CD4-positive, alpha-beta T cell (primary cell): ENCODE results near the gene TIPARP. TPM values are rescaled to one million over a fixed set of nuclear protein-coding genes. Genes with fewer than 3 reads are reported as not detected.
"Not testable (repeated sequence)": the region's sequence is repeated elsewhere in the genome, so short reads cannot be mapped to it uniquely, and the experiment has no call there.

ENCODE experiments used
- ATAC-seq: fragments of 200-7000 bp; cut with Tn5 transposase; one replicate; pipeline ENCODE4 v1.10.0; 2022; ENCODE audit warnings: mild to moderate bottlenecking; ENCODE audit not compliant: poor library complexity
- CTCF ChIA-PET: fragments of 350-600 bp; sonication (Branson Sonifier 250); formaldehyde crosslinking; loops from one replicate; lab custom pipeline; 2021; ENCODE audit warnings: antibody characterized with exemption, inconsistent platforms; lab: Charles Lee
- POLR2A ChIA-PET: fragments of 350-600 bp; sonication (Branson Sonifier 250); formaldehyde crosslinking; loops from one replicate; lab custom pipeline; 2021; ENCODE audit warnings: antibody characterized with exemption, inconsistent platforms; lab: Charles Lee
- DNase-seq, 14 experiments: peaks; one replicate each; pipeline ENCODE4 v3.0.0-alpha.2; 2013 to 2020; ENCODE audit warnings: mixed read lengths in 2 of 14
- H3K27ac ChIP-seq, 2 donors: one replicate each; pipeline versions ENCODE4 v1.5.1 to v1.7.0; 2013; ENCODE audit warnings: low read length in 2 of 2, low read depth in 1 of 2, mild to moderate bottlenecking in 1 of 2
- H3K27me3 ChIP-seq, 2 experiments: 1 replicate in 1 of 2; 2 replicates in 1 of 2; pipeline versions ENCODE4 v1.6.1 to v1.7.0; 2013; ENCODE audit warnings: low read length in 2 of 2, control low read depth in 1 of 2, mild to moderate bottlenecking in 1 of 2, moderate library complexity in 1 of 2; ENCODE audit not compliant: insufficient read depth in 2 of 2, control insufficient read depth in 1 of 2
- H3K36me3 ChIP-seq: one replicate; pipeline ENCODE4 v1.6.1; 2013; ENCODE audit warnings: low read length, control low read depth; ENCODE audit not compliant: insufficient read depth
- H3K4me1 ChIP-seq: one replicate; pipeline ENCODE4 v1.6.1; 2013; ENCODE audit warnings: low read length, control low read depth; ENCODE audit not compliant: insufficient read depth
- H3K4me3 ChIP-seq: one replicate; pipeline ENCODE4 v1.5.1; 2013; ENCODE audit warnings: mild to moderate bottlenecking, low read length, moderate library complexity
- H3K9me3 ChIP-seq, 2 experiments: 1 replicate in 1 of 2; 2 replicates in 1 of 2; pipeline versions ENCODE4 v1.6.1 to v1.7.0; 2013; ENCODE audit warnings: low read length in 2 of 2, mild to moderate bottlenecking in 2 of 2, control low read depth in 1 of 2, moderate library complexity in 1 of 2; ENCODE audit not compliant: control insufficient read depth in 1 of 2, insufficient read depth in 1 of 2
- H3K27ac Mint-ChIP-seq: one replicate; pipeline ENCODE4 v1.8.0; 2020; ENCODE audit warnings: mixed read lengths
- H3K27me3 Mint-ChIP-seq: one replicate; pipeline ENCODE4 v1.8.0; 2021; ENCODE audit warnings: mixed read lengths
- H3K36me3 Mint-ChIP-seq: one replicate; pipeline ENCODE4 v1.8.0; 2021; ENCODE audit warnings: low read depth, mixed read lengths
- H3K4me1 Mint-ChIP-seq: one replicate; pipeline ENCODE4 v1.8.0; 2021; ENCODE audit warnings: low read depth, mixed read lengths
- H3K4me3 Mint-ChIP-seq: one replicate; pipeline ENCODE4 v1.8.0; 2020; ENCODE audit warnings: mild to moderate bottlenecking, mixed read lengths
- H3K9me3 Mint-ChIP-seq: one replicate; pipeline ENCODE4 v1.8.0; 2020; ENCODE audit warnings: mixed read lengths
- intact Hi-C, 2 experiments: fragments of 100-400 bp; cut with DNase I in 1 of 2; cut with micrococcal nuclease in 1 of 2; formaldehyde crosslinking; loops; one replicate each; pipeline versions ENCODE4 v1.15.1 to v1.9.0; 2023 to 2025; cut with DNase I, micrococcal nuclease
- total RNA-seq, 174 experiments: library from RNA in 2 of 174; stranded (reverse) in 2 of 174; gene quantifications; one replicate each; pipeline ENCODE4 v1.2.3 and lab custom pipeline; 2021 to 2026
- TF ChIP-seq, protein P1 (sequence below): fragments of 200-600 bp; IDR thresholded peaks from one replicate; pipeline ENCODE4 v1.8.0; 2022; ENCODE audit warnings: antibody characterized with exemption, mild to moderate bottlenecking

The TIPARP gene
- total RNA-seq, 2 experiments from 2014 or later = 158 to 166 TPM

DNA sequence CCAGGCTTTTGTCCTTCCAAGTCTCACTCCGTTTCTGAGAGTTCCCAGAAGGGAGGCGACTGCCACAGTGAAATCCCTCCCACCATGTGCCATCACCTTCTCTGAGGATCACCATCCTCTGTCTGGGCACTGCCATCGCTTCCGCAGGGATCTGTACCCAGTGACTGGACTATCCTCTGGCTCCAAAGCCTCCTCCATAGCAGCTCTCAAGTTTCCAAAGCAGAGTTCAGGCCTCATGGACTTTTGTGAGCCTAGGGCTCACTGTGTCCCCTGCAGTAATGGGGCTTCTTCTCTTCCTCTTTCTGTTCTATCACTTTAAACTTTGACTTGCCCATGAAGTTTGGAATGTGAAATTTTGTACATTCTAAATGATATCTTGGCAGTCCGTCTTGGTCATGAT lies 63.9 kb downstream of the TIPARP start:
- TF ChIP-seq, protein P1, sequence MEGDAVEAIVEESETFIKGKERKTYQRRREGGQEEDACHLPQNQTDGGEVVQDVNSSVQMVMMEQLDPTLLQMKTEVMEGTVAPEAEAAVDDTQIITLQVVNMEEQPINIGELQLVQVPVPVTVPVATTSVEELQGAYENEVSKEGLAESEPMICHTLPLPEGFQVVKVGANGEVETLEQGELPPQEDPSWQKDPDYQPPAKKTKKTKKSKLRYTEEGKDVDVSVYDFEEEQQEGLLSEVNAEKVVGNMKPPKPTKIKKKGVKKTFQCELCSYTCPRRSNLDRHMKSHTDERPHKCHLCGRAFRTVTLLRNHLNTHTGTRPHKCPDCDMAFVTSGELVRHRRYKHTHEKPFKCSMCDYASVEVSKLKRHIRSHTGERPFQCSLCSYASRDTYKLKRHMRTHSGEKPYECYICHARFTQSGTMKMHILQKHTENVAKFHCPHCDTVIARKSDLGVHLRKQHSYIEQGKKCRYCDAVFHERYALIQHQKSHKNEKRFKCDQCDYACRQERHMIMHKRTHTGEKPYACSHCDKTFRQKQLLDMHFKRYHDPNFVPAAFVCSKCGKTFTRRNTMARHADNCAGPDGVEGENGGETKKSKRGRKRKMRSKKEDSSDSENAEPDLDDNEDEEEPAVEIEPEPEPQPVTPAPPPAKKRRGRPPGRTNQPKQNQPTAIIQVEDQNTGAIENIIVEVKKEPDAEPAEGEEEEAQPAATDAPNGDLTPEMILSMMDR = no peak
- H3K4me3 Mint-ChIP-seq = no peak overlapping the region

DNA sequence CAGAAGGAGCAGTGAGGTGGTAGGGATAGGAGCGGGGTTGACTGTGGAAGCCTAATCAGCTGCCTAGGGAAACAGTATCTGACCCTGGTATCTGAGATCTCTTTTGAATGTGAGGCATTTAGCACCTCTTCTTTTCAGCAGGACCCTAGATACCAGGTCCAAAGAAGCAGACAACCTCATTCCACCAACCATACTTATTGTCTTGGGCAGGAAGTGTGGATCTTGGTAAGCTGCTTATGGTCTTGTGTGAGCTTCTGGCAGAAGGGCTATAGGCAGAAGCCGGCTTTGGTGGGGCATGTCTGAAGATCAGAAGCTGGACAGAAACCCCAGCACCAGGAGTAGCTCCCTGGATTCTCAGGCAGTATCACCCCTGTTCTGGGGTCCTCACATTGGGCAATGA lies 65.6 kb downstream of the TIPARP start:
- intact Hi-C loops = no loop called here
- no peak for ATAC-seq

More for the DNA sequence above, 63.9 kb downstream of the TIPARP start:
- no peak overlapping the region for H3K27ac Mint-ChIP-seq
- H3K27me3 Mint-ChIP-seq = no peaks in the 10 kb centered on the region
- Histone ChIP-seq H3K4me1 (no peaks in the 10 kb centered on the region), H3K4me3 (no peak overlapping the region), H3K36me3 (no peaks in the 10 kb centered on the region), H3K9me3 (peaks cover 0 to 5% of the 10 kb centered on the region in 2 experiments), H3K27ac (no peak overlapping the region), H3K27me3 (no peaks in the 10 kb centered on the region)
- no peak for DNase-seq
- H3K4me1 Mint-ChIP-seq = no peaks in the 10 kb centered on the region
- intact Hi-C loops = no loop called here
- H3K9me3 Mint-ChIP-seq = no peaks in the 10 kb centered on the region
- CTCF ChIA-PET = no interaction called here
- ATAC-seq = no peak
- H3K36me3 Mint-ChIP-seq = no peaks in the 10 kb centered on the region
- POLR2A ChIA-PET = no interaction called here

DNA sequence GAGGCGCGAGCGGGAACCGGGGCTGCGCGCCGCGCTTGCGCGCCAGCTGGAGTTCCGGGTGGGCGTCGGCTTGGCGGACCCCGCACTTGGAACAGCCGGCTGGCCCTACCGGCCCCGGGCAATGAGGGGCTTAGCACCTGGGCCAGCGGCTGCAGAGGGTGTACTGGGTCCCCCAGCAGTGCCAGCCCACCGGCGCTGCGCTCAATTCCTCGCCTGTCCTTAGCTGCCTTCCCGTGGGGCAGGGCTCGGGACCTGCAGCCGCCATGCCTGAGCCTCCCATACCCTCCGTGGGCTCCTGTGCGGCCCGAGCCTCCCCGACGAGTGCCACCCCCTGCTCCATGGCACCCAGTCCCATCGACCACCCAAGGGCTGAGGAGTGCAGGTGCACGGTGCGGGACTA lies 66.2 kb downstream of the TIPARP start:
- H3K4me3 ChIP-seq, H3K4me3 Mint-ChIP-seq, H3K27ac ChIP-seq, H3K36me3 ChIP-seq, H3K4me1 Mint-ChIP-seq, H3K27me3 ChIP-seq, DNase-seq, CTCF ChIA-PET, ATAC-seq, H3K27ac Mint-ChIP-seq, H3K4me1 ChIP-seq, POLR2A ChIA-PET, H3K9me3 Mint-ChIP-seq, H3K36me3 Mint-ChIP-seq, intact Hi-C loops, H3K27me3 Mint-ChIP-seq, H3K9me3 ChIP-seq: not testable (repeated sequence)

More for the DNA sequence above, 65.6 kb downstream of the TIPARP start:
- Mint-ChIP-seq H3K27me3 (no peaks in the 10 kb centered on the region), H3K27ac (no peak overlapping the region), H3K9me3 (no peaks in the 10 kb centered on the region), H3K36me3 (no peaks in the 10 kb centered on the region), H3K4me1 (no peaks in the 10 kb centered on the region), H3K4me3 (no peak overlapping the region)
- Histone ChIP-seq H3K36me3 (no peaks in the 10 kb centered on the region), H3K27ac (no peak overlapping the region), H3K4me1 (no peaks in the 10 kb centered on the region), H3K27me3 (no peaks in the 10 kb centered on the region), H3K9me3 (peaks cover 0 to 5% of the 10 kb centered on the region in 2 experiments), H3K4me3 (no peak overlapping the region)
- no peak for DNase-seq
- CTCF ChIA-PET = no interaction called here
- POLR2A ChIA-PET = no interaction called here
- TF ChIP-seq, protein P1 = no peak

DNA sequence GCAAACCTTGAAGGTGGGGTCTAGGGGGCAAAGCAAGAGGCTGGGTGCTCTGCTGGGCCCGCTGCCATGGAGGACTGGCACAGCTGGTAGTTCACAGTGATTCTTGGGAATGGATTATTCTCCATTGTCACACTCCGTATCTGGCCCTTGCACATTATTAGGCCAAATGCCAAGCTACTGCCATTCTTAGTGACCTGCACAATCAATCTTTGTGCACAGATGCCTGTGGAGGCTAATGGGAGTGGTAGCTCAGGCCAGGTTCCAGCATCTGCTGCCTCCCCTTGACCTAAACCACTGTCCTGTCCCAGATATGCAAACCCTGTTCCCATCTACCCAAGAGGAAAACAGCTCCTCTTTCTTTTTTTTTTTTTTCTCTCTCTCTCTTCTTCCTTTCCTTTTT lies 67.5 kb downstream of the TIPARP start:
- intact Hi-C loops = no loop called here
- Histone ChIP-seq H3K4me1 (no peaks in the 10 kb centered on the region), H3K27me3 (no peaks in the 10 kb centered on the region), H3K9me3 (peaks cover 0 to 5% of the 10 kb centered on the region in 2 experiments), H3K36me3 (no peaks in the 10 kb centered on the region), H3K27ac (no peak overlapping the region), H3K4me3 (no peak overlapping the region)
- no peak overlapping the region for H3K27ac Mint-ChIP-seq
- no peak overlapping the region for H3K4me3 Mint-ChIP-seq
- CTCF ChIA-PET = no interaction called here
- H3K9me3 Mint-ChIP-seq = no peaks in the 10 kb centered on the region
- POLR2A ChIA-PET = no interaction called here
- H3K4me1 Mint-ChIP-seq = no peaks in the 10 kb centered on the region
- ATAC-seq (no peak), DNase-seq (no peak)
- H3K27me3 Mint-ChIP-seq = no peaks in the 10 kb centered on the region
- no peaks in the 10 kb centered on the region for H3K36me3 Mint-ChIP-seq
- TF ChIP-seq, protein P1 = no peak
